Measurements from ENCODE around the gene SPEF2. TPM values are rescaled to one million over a fixed set of nuclear protein-coding genes. Genes with fewer than 3 reads are reported as not detected.

Gene SPEF2
- total and polyA plus RNA-seq, 8 donors = 1.5 to 25.4 (median 3.8) TPM

DNA sequence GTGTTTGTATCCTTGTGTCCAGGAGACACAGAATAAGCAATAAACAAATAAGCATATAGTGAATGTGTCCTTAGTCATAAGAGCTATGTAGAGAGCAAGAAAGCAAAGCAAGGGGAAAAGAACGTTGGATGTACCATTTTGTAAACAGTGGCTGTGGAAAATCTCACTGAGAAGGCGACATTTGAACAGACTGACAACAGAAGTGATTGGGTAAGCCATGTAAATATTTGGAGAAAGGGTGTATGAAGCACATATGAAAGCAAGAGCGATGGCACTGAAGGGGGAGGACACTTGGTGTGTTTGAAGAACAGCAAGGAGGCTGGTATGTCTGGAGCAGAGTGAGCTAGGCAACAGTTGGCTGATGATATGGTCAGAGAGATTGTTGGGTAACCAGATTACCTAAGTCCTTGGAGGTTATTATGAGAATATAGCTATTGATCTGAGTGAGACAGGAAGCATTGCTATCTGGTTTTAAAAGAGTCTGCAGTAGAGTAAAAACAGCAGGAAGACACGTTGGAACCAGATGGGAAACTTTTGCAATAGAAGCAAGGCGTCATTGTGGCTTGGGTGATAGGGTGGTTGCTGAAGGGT lies 123.6 kb downstream of the SPEF2 start:
- no peak overlapping the region for H3K27ac ChIP-seq
- peaks cover 0 to 10% (median 3%) of the 10 kb centered on the region in 4 donors for H3K9me3 ChIP-seq
- no peaks in the 10 kb centered on the region for H3K27me3 ChIP-seq
- TF ChIP-seq CTCF (IDR thresholded peaks at IDR 0.05) = no peak
- no peak for TF ChIP-seq EP300 (IDR thresholded peaks at IDR 0.05)
- no peak for TF ChIP-seq POLR2A (IDR thresholded peaks at IDR 0.05)
- no peak for TF ChIP-seq POLR2AphosphoS5 (IDR thresholded peaks at IDR 0.05)
- DNase-seq = no peak
- 39 to 55% (median 51%) methylated on average over 5 of the region's 5 CpGs for WGBS, 5 donors
- no peak overlapping the region for H3K4me3 ChIP-seq
- intact Hi-C loops (cut with DNase I; ENCODE audit: low total_unique reads) = no loop called here
- H3K36me3 ChIP-seq = no peaks in the 10 kb centered on the region
- no peaks in the 10 kb centered on the region for H3K4me1 ChIP-seq

- TF ChIP-seq POLR2A (IDR thresholded peaks at IDR 0.05) = no peak
- TF ChIP-seq EP300 (IDR thresholded peaks at IDR 0.05) = no peak
- Histone ChIP-seq H3K9me3 (peaks cover 0 to 10% (median under 1%) of the 10 kb centered on the region in 4 donors), H3K27ac (no peak overlapping the region), H3K27me3 (no peaks in the 10 kb centered on the region), H3K36me3 (no peaks in the 10 kb centered on the region), H3K4me1 (no peaks in the 10 kb centered on the region), H3K4me3 (no peak overlapping the region)
- intact Hi-C loops (cut with DNase I; ENCODE audit: low total_unique reads) = no loop called here
- 78 to 92% (median 82%) methylated on average over 1 of the region's 1 CpG for WGBS, 5 donors
- DNase-seq = no peak
These were observed 124.3 kb downstream of the SPEF2 start for GRCh38 chr5:35741971-35742370.

DNA sequence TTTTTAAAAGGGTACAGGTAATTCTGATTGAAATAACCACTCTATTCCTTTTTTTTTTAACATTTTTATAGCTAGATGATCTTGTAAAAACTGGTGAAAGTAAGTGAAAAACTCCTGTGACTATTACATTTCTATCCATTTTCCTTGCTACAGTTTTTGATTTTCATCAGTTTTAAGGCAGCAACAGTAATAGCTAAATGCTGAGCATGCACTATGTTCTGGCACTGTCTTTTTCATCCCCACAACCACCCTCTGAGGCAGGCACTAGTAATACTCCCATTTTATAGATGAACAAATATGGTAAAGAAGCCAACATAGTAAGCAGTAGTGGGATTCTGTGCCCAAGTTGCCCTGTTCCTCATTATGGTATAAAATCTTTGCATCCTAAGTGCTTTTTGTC lies 126.0 kb downstream of the SPEF2 start:
- DNase-seq = no peak
- Histone ChIP-seq H3K36me3 (no peaks in the 10 kb centered on the region), H3K4me3 (no peak overlapping the region), H3K4me1 (no peaks in the 10 kb centered on the region), H3K9me3 (peaks cover 0 to 5% (median 0%) of the 10 kb centered on the region in 4 donors), H3K27me3 (no peaks in the 10 kb centered on the region), H3K27ac (no peak overlapping the region)
- intact Hi-C loops (cut with DNase I; ENCODE audit: low total_unique reads) = no loop called here
- TF ChIP-seq POLR2AphosphoS5 (IDR thresholded peaks at IDR 0.05) (no peak), CTCF (IDR thresholded peaks at IDR 0.05) (no peak), POLR2A (IDR thresholded peaks at IDR 0.05) (no peak), EP300 (IDR thresholded peaks at IDR 0.05) (no peak)

DNA sequence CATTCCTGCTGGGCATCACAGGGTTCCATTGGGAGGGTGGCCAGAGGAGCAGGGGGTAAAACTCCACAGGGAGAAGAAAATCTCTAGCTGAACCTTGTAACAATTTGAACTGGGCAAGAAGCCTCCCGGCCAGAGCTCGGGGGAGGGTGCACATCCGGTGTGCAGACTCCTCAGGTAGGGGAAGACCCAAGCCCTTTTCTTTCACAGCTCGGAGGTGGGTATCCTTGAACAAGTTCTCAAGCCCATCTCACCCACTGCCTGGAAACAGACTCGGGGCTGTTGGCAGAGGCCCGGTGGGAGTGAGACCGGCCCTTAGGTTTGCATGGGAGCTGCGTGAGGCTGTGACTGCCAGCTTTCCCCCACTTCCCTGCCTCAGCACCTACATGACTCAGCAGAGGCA lies 127.5 kb downstream of the SPEF2 start:
- H3K9me3 ChIP-seq = peaks cover 0 to 5% (median 0%) of the 10 kb centered on the region in 4 donors
- no peaks in the 10 kb centered on the region for H3K4me1 ChIP-seq
- no peaks in the 10 kb centered on the region for H3K27me3 ChIP-seq
- no peak overlapping the region for H3K27ac ChIP-seq
- intact Hi-C loops (cut with DNase I; ENCODE audit: low total_unique reads) = no loop called here
- H3K36me3 ChIP-seq = no peaks in the 10 kb centered on the region
- no peak for DNase-seq
- no peak overlapping the region for H3K4me3 ChIP-seq
- TF ChIP-seq CTCF (IDR thresholded peaks at IDR 0.05) (no peak), POLR2AphosphoS5 (IDR thresholded peaks at IDR 0.05) (no peak), EP300 (IDR thresholded peaks at IDR 0.05) (no peak), POLR2A (IDR thresholded peaks at IDR 0.05) (no peak)
- WGBS, 5 donors = 81 to 89% (median 88%) methylated on average over 5 to 8 of the region's 8 CpGs

GRCh38 chr5:35745660-35746059 lies 128.0 kb downstream of the SPEF2 start:
- Histone ChIP-seq H3K4me1 (no peaks in the 10 kb centered on the region), H3K36me3 (no peaks in the 10 kb centered on the region), H3K9me3 (peaks cover 0 to 5% (median 0%) of the 10 kb centered on the region in 4 donors), H3K27me3 (no peaks in the 10 kb centered on the region), H3K27ac (no peak overlapping the region), H3K4me3 (no peak overlapping the region)
- no peak for TF ChIP-seq POLR2AphosphoS5 (IDR thresholded peaks at IDR 0.05)
- TF ChIP-seq POLR2A (IDR thresholded peaks at IDR 0.05) = no peak
- no peak for TF ChIP-seq EP300 (IDR thresholded peaks at IDR 0.05)
- TF ChIP-seq CTCF (IDR thresholded peaks at IDR 0.05) = no peak
- 76 to 82% (median 78%) methylated on average over 3 of the region's 3 CpGs for WGBS, 5 donors
- DNase-seq = no peak
- intact Hi-C loops (cut with DNase I; ENCODE audit: low total_unique reads) = no loop called here
